ENCODE data around the gene KIR3DL1.

KIR3DL1 gene

DNA sequence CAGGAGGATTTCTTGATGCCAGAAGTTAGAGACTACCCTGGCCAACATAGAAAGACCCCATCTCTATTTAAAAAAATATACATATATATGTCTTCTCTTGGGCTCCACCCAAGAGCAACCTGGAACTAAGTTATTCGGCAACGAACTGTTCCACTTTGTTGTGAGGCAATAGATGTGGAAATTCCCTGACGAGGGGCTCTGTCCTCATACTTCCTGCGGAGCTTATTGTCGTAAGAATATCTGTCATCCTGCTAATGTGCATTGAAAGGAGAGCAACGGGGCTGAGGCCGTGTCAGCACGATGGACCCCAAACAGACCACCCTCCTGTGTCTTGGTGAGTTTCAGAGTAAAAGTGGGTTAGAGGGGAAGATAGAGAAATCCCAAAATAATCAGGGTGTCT lies 57.7 kb downstream of the KIR3DL1 start, which contains the start of gene FCAR:
FCAR (plus strand) TSS at position 246 of the 400 bp plus-strand sequence; CDS start at position 301, 55 bp downstream.
- no peak within 1 kb of the TSS for H3K4me3 ChIP-seq (ENCODE audit: low read depth, low read length)
- TF ChIP-seq MYC (IDR thresholded peaks at IDR 0.05; ENCODE audit: low read depth, low read length) = no peak
- DNase-seq (ENCODE audit: low read depth) = peak; percentile 72

- DNase-seq (ENCODE audit: low read depth) = peak; percentile 72
- H3K4me3 ChIP-seq (ENCODE audit: low read depth, low read length) = no peak overlapping the region
- TF ChIP-seq POLR2A (IDR thresholded peaks at IDR 0.05; ENCODE audit: extremely low read depth, insufficient read length) = no peak
- TF ChIP-seq, protein P1, sequence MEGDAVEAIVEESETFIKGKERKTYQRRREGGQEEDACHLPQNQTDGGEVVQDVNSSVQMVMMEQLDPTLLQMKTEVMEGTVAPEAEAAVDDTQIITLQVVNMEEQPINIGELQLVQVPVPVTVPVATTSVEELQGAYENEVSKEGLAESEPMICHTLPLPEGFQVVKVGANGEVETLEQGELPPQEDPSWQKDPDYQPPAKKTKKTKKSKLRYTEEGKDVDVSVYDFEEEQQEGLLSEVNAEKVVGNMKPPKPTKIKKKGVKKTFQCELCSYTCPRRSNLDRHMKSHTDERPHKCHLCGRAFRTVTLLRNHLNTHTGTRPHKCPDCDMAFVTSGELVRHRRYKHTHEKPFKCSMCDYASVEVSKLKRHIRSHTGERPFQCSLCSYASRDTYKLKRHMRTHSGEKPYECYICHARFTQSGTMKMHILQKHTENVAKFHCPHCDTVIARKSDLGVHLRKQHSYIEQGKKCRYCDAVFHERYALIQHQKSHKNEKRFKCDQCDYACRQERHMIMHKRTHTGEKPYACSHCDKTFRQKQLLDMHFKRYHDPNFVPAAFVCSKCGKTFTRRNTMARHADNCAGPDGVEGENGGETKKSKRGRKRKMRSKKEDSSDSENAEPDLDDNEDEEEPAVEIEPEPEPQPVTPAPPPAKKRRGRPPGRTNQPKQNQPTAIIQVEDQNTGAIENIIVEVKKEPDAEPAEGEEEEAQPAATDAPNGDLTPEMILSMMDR (IDR thresholded peaks at IDR 0.05; ENCODE audit: low read depth, low read length) = no peak
- TF ChIP-seq, protein P2, sequence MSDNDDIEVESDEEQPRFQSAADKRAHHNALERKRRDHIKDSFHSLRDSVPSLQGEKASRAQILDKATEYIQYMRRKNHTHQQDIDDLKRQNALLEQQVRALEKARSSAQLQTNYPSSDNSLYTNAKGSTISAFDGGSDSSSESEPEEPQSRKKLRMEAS (IDR thresholded peaks at IDR 0.05; ENCODE audit: low read depth, low read length) = no peak
- no peak for TF ChIP-seq MYC (IDR thresholded peaks at IDR 0.05; ENCODE audit: low read depth, low read length)
Measured at GRCh38 chr19:54875506-54875905, 59.2 kb downstream of the KIR3DL1 start.

- TF ChIP-seq MYC (IDR thresholded peaks at IDR 0.05; ENCODE audit: low read depth, low read length) (no peak), POLR2A (IDR thresholded peaks at IDR 0.05; ENCODE audit: extremely low read depth, insufficient read length) (no peak)
- TF ChIP-seq, protein P2 (IDR thresholded peaks at IDR 0.05; ENCODE audit: low read depth, low read length) = no peak
- TF ChIP-seq, protein P1 (IDR thresholded peaks at IDR 0.05; ENCODE audit: low read depth, low read length) = no peak
- DNase-seq (ENCODE audit: low read depth) = no peak
- H3K4me3 ChIP-seq (ENCODE audit: low read depth, low read length) = no peak overlapping the region
Measured at GRCh38 chr19:54877471-54877870, 61.2 kb downstream of the KIR3DL1 start.

All from NB4 (cell line).